ENCODE data around the gene PKN3.

DNA sequence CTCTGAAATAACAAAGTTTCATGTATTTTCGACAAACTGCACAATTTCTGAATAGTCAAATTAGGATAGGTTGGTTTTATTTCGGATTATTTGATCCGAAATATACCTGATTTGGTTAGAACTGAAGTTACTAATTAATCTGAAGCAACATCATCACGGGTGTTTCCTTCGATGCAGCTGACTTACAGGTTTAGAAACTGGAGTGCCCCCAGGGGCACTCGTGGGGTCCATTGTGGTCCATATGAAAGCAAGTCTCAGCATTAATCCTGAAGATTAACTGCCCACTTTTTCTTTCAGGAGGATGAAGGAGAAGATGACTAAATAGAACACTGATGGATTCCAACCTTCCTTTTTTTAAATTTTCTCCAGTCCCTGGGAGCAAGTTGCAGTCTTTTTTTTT, 8.0 kb upstream of the PKN3 start:
- TF ChIP-seq, protein P1, sequence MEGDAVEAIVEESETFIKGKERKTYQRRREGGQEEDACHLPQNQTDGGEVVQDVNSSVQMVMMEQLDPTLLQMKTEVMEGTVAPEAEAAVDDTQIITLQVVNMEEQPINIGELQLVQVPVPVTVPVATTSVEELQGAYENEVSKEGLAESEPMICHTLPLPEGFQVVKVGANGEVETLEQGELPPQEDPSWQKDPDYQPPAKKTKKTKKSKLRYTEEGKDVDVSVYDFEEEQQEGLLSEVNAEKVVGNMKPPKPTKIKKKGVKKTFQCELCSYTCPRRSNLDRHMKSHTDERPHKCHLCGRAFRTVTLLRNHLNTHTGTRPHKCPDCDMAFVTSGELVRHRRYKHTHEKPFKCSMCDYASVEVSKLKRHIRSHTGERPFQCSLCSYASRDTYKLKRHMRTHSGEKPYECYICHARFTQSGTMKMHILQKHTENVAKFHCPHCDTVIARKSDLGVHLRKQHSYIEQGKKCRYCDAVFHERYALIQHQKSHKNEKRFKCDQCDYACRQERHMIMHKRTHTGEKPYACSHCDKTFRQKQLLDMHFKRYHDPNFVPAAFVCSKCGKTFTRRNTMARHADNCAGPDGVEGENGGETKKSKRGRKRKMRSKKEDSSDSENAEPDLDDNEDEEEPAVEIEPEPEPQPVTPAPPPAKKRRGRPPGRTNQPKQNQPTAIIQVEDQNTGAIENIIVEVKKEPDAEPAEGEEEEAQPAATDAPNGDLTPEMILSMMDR (IDR thresholded peaks at IDR 0.05) = no peak
- TF ChIP-seq ZFX (IDR thresholded peaks at IDR 0.05; ENCODE audit: borderline replicate concordance) = no peak
